A549 (cell line): ENCODE data around the gene RPLP2. TPM values are rescaled to one million over a fixed set of nuclear protein-coding genes. Genes with fewer than 3 reads are reported as not detected.

Experiments
- ATAC-seq, 2 experiments: fragments of 200-7000 bp in 1 of 2; fragments of >200 bp in 1 of 2; cut with Nextera tagmentation in 1 of 2; cut with Tn5 transposase in 1 of 2; 3 replicates each; pipeline versions ENCODE4 v1.8.0 to v1.9.1; 2018 to 2020; ENCODE audit warnings: mild to moderate bottlenecking in 1 of 2, moderate library complexity in 1 of 2
- CTCF ChIA-PET: fragments of 300-600 bp; sonication (Branson Sonifier 250); formaldehyde crosslinking; extraction: SDS; loops from one replicate; lab custom pipeline; 2021; ENCODE audit warnings: antibody characterized with exemption, inconsistent platforms; lab: Yijun Ruan, JAX
- POLR2A ChIA-PET: fragments of 350-600 bp; formaldehyde crosslinking; extraction: SDS; loops from one replicate; lab custom pipeline; 2021; ENCODE audit warnings: antibody characterized with exemption, inconsistent platforms; lab: Yijun Ruan, JAX
- DNase-seq, 2 experiments: peaks; one replicate each; pipeline versions ENCODE4 v3.0.0 to v3.0.0-alpha.2; 2011 to 2016; ENCODE audit warnings: low read depth in 1 of 2, low spot score in 1 of 2
- FAIRE-seq: peaks from 2 replicates; lab custom pipeline; 2011; peaks lifted over from hg19 to GRCh38; lab: Jason Lieb, UNC
- H3K27ac ChIP-seq, 2 experiments: fragments of >200 bp; sonication (Bioruptor Twin); formaldehyde crosslinking; 3 replicates each; pipeline ENCODE4 v1.5.1; 2016 to 2017
- H3K4me1 ChIP-seq: fragments of >200 bp; sonication (Bioruptor Twin); formaldehyde crosslinking; 3 replicates; pipeline ENCODE4 v1.6.1; 2016
- H3K4me2 ChIP-seq: fragments of >200 bp; sonication (Bioruptor Twin); formaldehyde crosslinking; 3 replicates; pipeline ENCODE4 v1.6.1; 2016
- H3K4me3 ChIP-seq: fragments of >200 bp; sonication (Bioruptor Twin); formaldehyde crosslinking; 3 replicates; pipeline ENCODE4 v1.5.1; 2016
- H3K9me3 ChIP-seq: fragments of >200 bp; sonication (Bioruptor Twin); formaldehyde crosslinking; 3 replicates; pipeline ENCODE4 v1.6.1; 2016
- ATOH8 ChIP-seq: fragments of 250-450 bp; sonication (Bioruptor Pico); IDR thresholded peaks from 2 replicates; pipeline ENCODE4 v1.5.0; 2020; ENCODE audit warnings: low read depth, mild to moderate bottlenecking, moderate library complexity
- BCL3 ChIP-seq: fragments of >200 bp; sonication (Bioruptor Twin); formaldehyde crosslinking; IDR thresholded peaks from 3 replicates; pipeline ENCODE4 v1.6.1; 2016
- CBX8 ChIP-seq: fragments of 200-600 bp; sonication (generic); IDR thresholded peaks from 2 replicates; pipeline ENCODE4 v1.6.1; 2016
- CEBPB ChIP-seq, 2 experiments: fragments of >200 bp in 1 of 2; sonication (Bioruptor Twin) in 1 of 2; formaldehyde crosslinking in 1 of 2; IDR thresholded peaks; 2 replicates each; pipeline ENCODE4 v1.6.1; 2012 to 2016
- CHD4 ChIP-seq: fragments of 200-600 bp; sonication (generic); IDR thresholded peaks from 2 replicates; pipeline ENCODE4 v1.6.1; 2016; ENCODE audit warnings: antibody characterized with exemption, mild to moderate bottlenecking, borderline replicate concordance
- CTCF ChIP-seq: fragments of >200 bp; sonication (Bioruptor Twin); formaldehyde crosslinking; IDR thresholded peaks from 3 replicates; pipeline ENCODE4 v1.5.1; 2016
- EHMT2 ChIP-seq: fragments of 200-600 bp; sonication (generic); IDR thresholded peaks from 2 replicates; pipeline ENCODE4 v1.6.1; 2016; ENCODE audit warnings: antibody characterized with exemption, low read depth, mild to moderate bottlenecking, moderate library complexity
- ELK1 ChIP-seq: fragments of 150-350 bp; IDR thresholded peaks from 2 replicates; pipeline ENCODE4 v1.6.1; 2014; ENCODE audit warnings: low read depth, mild to moderate bottlenecking, low read length
- EP300 ChIP-seq, 2 experiments: fragments of >200 bp; sonication (Bioruptor Twin); formaldehyde crosslinking; IDR thresholded peaks; 2 replicates in 1 of 2; 3 replicates in 1 of 2; pipeline ENCODE4 v1.6.1; 2016 to 2017
- FOXS1 ChIP-seq: fragments of 250-450 bp; sonication (Bioruptor Pico); IDR thresholded peaks from 2 replicates; pipeline ENCODE4 v1.5.0; 2020; ENCODE audit warnings: mild to moderate bottlenecking, moderate library complexity
- JUN ChIP-seq, 2 experiments: fragments of >200 bp; sonication (Bioruptor Twin); formaldehyde crosslinking; IDR thresholded peaks; 2 replicates in 1 of 2; 3 replicates in 1 of 2; pipeline ENCODE4 v1.6.1; 2016 to 2017
- KDM1A ChIP-seq: fragments of 200-600 bp; sonication (generic); IDR thresholded peaks from 2 replicates; pipeline ENCODE4 v1.6.1; 2016; ENCODE audit warnings: low read depth, mild to moderate bottlenecking
- KDM5A ChIP-seq: fragments of 200-600 bp; sonication (generic); IDR thresholded peaks from 2 replicates; pipeline ENCODE4 v1.6.1; 2016; ENCODE audit warnings: antibody characterized with exemption, mild to moderate bottlenecking
- MAX ChIP-seq: IDR thresholded peaks from 2 replicates; pipeline ENCODE4 v1.6.1; 2012
- MYC ChIP-seq: IDR thresholded peaks from 2 replicates; pipeline ENCODE4 v1.6.1; 2012; ENCODE audit warnings: mild to moderate bottlenecking, inconsistent platforms, low read length, improper control_type of control experiment, borderline replicate concordance
- NPAS2 ChIP-seq: fragments of 250-450 bp; sonication (Bioruptor Pico); IDR thresholded peaks from 2 replicates; pipeline ENCODE4 v1.8.0; 2022; ENCODE audit warnings: mild to moderate bottlenecking, moderate library complexity, borderline replicate concordance
- RAD21 ChIP-seq, 2 experiments: fragments of >200 bp in 1 of 2; sonication (Bioruptor Twin) in 1 of 2; formaldehyde crosslinking in 1 of 2; IDR thresholded peaks in 1 of 2; conservative IDR thresholded peaks in 1 of 2; 2 replicates in 1 of 2; 3 replicates in 1 of 2; pipeline ENCODE4 v1.6.1; 2012 to 2018; ENCODE audit warnings: inconsistent platforms in 1 of 2
- SREBF2 ChIP-seq: fragments of 450-650 bp; IDR thresholded peaks from 2 replicates; pipeline ENCODE4 v1.6.1; 2014; ENCODE audit warnings: mild to moderate bottlenecking, moderate library complexity
- TFCP2L1 ChIP-seq: fragments of 250-450 bp; sonication (Bioruptor Pico); IDR thresholded peaks from 2 replicates; pipeline ENCODE4 v1.5.0; 2021; ENCODE audit warnings: mild to moderate bottlenecking
- USF2 ChIP-seq: fragments of 450-650 bp; IDR thresholded peaks from 2 replicates; pipeline ENCODE4 v1.6.1; 2014; ENCODE audit warnings: antibody characterized with exemption
- ZC3H11A ChIP-seq: fragments of 450-650 bp; IDR thresholded peaks from 2 replicates; pipeline ENCODE4 v1.6.1; 2014; ENCODE audit warnings: antibody characterized with exemption, mild to moderate bottlenecking
- ZFP36 ChIP-seq: fragments of 450-650 bp; IDR thresholded peaks from 2 replicates; pipeline ENCODE4 v1.6.1; 2014; ENCODE audit warnings: borderline replicate concordance; ENCODE audit not compliant: partially characterized antibody
- ZNF302 ChIP-seq: fragments of 250-450 bp; sonication (Bioruptor Pico); IDR thresholded peaks from 2 replicates; pipeline ENCODE4 v1.9.0; 2021; ENCODE audit warnings: inconsistent platforms, mild to moderate bottlenecking, moderate library complexity
- WGBS: methylation state at CpG from one replicate; pipeline ENCODE4 v1.1.6; 2017; ENCODE audit errors: missing lambda C conversion rate; 5-methylcytosine and 5-hydroxymethylcytosine counted together
- polyA plus RNA-seq, 4 experiments: library from polyadenylated mRNA; depleted of rRNA in 3 of 4; stranded (reverse); fragments of >200 nt; fragmentation: RNase III in 1 of 4; extraction: RNeasy Plus Mini Kit Qiagen cat#74134 plus additional on column Dnase treatment in 1 of 4; gene quantifications; 2 replicates in 3 of 4; 3 replicates in 1 of 4; pipeline ENCODE4 v1.2.3, GENCODE V29; 2011 to 2017

RPLP2 gene
- polyA plus RNA-seq, 2 of the 4 experiments (the other 2 are of a cell fraction) = 1,493 to 2,508 TPM

- no peak for TF ChIP-seq ZC3H11A
- TF ChIP-seq EHMT2 = no peak
- TF ChIP-seq NPAS2 (CRISPR knock-in tag) = no peak
- TF ChIP-seq MYC = peak; percentile 67; the same call in 1 of the 2 replicates
- TF ChIP-seq USF2 = no peak
- no peak for TF ChIP-seq ZNF302
- TF ChIP-seq, all 56 proteins: peak for 10
These were observed 11.6 kb upstream of the RPLP2 start, which contains the start of gene SLC25A22 (continued) for GRCh38 chr11:798093-798713.

- 93% methylated on average over 7 of the region's 32 CpGs for WGBS
- Histone ChIP-seq H3K9me3 (no peaks in the 10 kb centered on the region), H3K4me3 (no peak overlapping the region)
- DNase-seq (no peak), ATAC-seq (no peak)
- no peak for TF ChIP-seq CHD4
- no peak for TF ChIP-seq ELK1
- no peak for TF ChIP-seq CBX8
- no peak for TF ChIP-seq KDM1A
- no peak for TF ChIP-seq CEBPB (IDR thresholded peaks at IDR 0.05)
- no peak for TF ChIP-seq CTCF
- no peak for TF ChIP-seq JUN (IDR thresholded peaks at IDR 0.05)
- TF ChIP-seq RAD21 (conservative IDR thresholded peaks at IDR 0.05 in 1 of 2, IDR thresholded peaks at IDR 0.05 in 1 of 2) = no peak
- TF ChIP-seq ATOH8 (CRISPR knock-in tag) = no peak
- TF ChIP-seq, all 56 proteins: peak for 0
- POLR2A ChIA-PET = no interaction called here
- FAIRE-seq = no peak
- H3K27ac ChIP-seq = no peak overlapping the region
- no peak overlapping the region for H3K4me2 ChIP-seq
- H3K4me1 ChIP-seq = peaks cover 37% of the 10 kb centered on the region
- CTCF ChIA-PET = interaction anchor here (0.9 to 1.9 kb wide), 5 partner anchors 9 to 53 kb away, joined by 3 to 10 read pairs (median 4); partner anchors contain the start of genes CEND1, GATD1, RPLP2 and TALDO1
These were observed 10.0 kb upstream of the RPLP2 start for GRCh38 chr11:799641-800316.

GRCh38 chr11:800473-800872, 9.3 kb upstream of the RPLP2 start:
- peaks cover 30% of the 10 kb centered on the region for H3K4me1 ChIP-seq
- CTCF ChIA-PET = interaction anchor here (1.0 kb wide), 2 partner anchors 11 to 35 kb away, joined by 3 read pairs; partner anchors contain the start of gene CEND1
- POLR2A ChIA-PET = no interaction called here
- H3K4me3 ChIP-seq = no peak overlapping the region
- H3K4me2 ChIP-seq = no peak overlapping the region
- no peak for DNase-seq
- H3K27ac ChIP-seq = no peak overlapping the region
- 90% methylated on average over 29 of the region's 30 CpGs for WGBS
- ATAC-seq = no peak
- no peak for FAIRE-seq
- H3K9me3 ChIP-seq = no peaks in the 10 kb centered on the region
- TF ChIP-seq CTCF (no peak), KDM5A (no peak), ELK1 (no peak), ZNF302 (no peak), BCL3 (no peak), SREBF2 (no peak), ZFP36 (no peak), MYC (no peak), EP300 (IDR thresholded peaks at IDR 0.05) (no peak), MAX (no peak), FOXS1 (CRISPR knock-in tag) (no peak), TFCP2L1 (CRISPR knock-in tag) (no peak)
